Small intestine (tissue), 7 donors: ENCODE results near the gene BRD8. TPM values are rescaled to one million over a fixed set of nuclear protein-coding genes. Genes with fewer than 3 reads are reported as not detected.
"Not testable (repeated sequence)": the region's sequence is repeated elsewhere in the genome, so short reads cannot be mapped to it uniquely, and the experiment has no call there.

Experiments used
- DNase-seq, 2 donors: peaks; one replicate each; pipeline versions ENCODE4 v3.0.0 to v3.0.0-alpha.2; 2013
- FAIRE-seq: peaks from 2 replicates; lab custom pipeline; 2012; peaks lifted over from hg19 to GRCh38; lab: Jason Lieb, UNC
- H3K27ac ChIP-seq, 3 donors: one replicate each; pipeline ENCODE4 v1.5.1; 2013; ENCODE audit warnings: low read length in 2 of 3, mild to moderate bottlenecking in 2 of 3, control low read depth in 1 of 3, inconsistent platforms in 1 of 3, low read depth in 1 of 3, moderate library complexity in 1 of 3
- H3K27me3 ChIP-seq, 3 donors: one replicate each; pipeline ENCODE4 v1.6.1; 2013; ENCODE audit warnings: low read length in 3 of 3, inconsistent platforms in 1 of 3; ENCODE audit not compliant: control insufficient read depth in 3 of 3, insufficient read depth in 3 of 3
- H3K36me3 ChIP-seq, 3 donors: one replicate each; pipeline ENCODE4 v1.6.1; 2013; ENCODE audit warnings: low read length in 3 of 3, inconsistent platforms in 1 of 3, low read depth in 1 of 3, mild to moderate bottlenecking in 1 of 3, moderate library complexity in 1 of 3; ENCODE audit not compliant: control insufficient read depth in 3 of 3, insufficient read depth in 2 of 3
- H3K4me1 ChIP-seq, 3 donors: one replicate each; pipeline ENCODE4 v1.6.1; 2013; ENCODE audit warnings: low read length in 2 of 3, inconsistent platforms in 1 of 3, low read depth in 1 of 3, mild to moderate bottlenecking in 1 of 3, moderate library complexity in 1 of 3; ENCODE audit not compliant: control insufficient read depth in 3 of 3, insufficient read depth in 2 of 3
- H3K4me3 ChIP-seq, 3 donors: one replicate each; pipeline ENCODE4 v1.5.1; 2013; ENCODE audit warnings: low read length in 3 of 3, control low read depth in 1 of 3, inconsistent platforms in 1 of 3, low read depth in 1 of 3, mild to moderate bottlenecking in 1 of 3, moderate library complexity in 1 of 3
- H3K9me3 ChIP-seq, 2 donors: one replicate each; pipeline ENCODE4 v1.6.1; 2013; ENCODE audit warnings: low read depth in 1 of 2, low read length in 1 of 2; ENCODE audit not compliant: control insufficient read depth in 2 of 2, insufficient read depth in 1 of 2
- WGBS, 3 donors: extraction: QIAGEN DNeasy Blood & Tissue Kit; methylation state at CpG; one replicate each; pipeline ENCODE4 v1.1.7; 2013; 5-methylcytosine and 5-hydroxymethylcytosine counted together
- polyA plus RNA-seq, 4 donors: library from polyadenylated mRNA; stranded (reverse) in 3 of 4; unstranded in 1 of 4; fragments of 200-250 nt in 3 of 4; fragments of 120-200 nt in 1 of 4; gene quantifications; one replicate each; pipeline versions ENCODE4 v1.2.1 to v1.2.3, GENCODE V29; 2013
- donor health status: healthy with polysubstance abuse.
- donor health status: control.
- donor health status: control.
- donor health status: Bipolar disorder and iron deficiency.
- donor health status: healthy.

BRD8 gene
- polyA plus RNA-seq, 4 donors, result 17.0 to 82.6 (median 28.3) TPM

- Histone ChIP-seq H3K9me3 (no peaks in the 10 kb centered on the region), H3K4me1 (peaks cover 0 to 9% (median 2%) of the 10 kb centered on the region in 3 donors), H3K27me3 (no peaks in the 10 kb centered on the region), H3K27ac (no peak overlapping the region), H3K36me3 (peaks cover 0 to 21% (median 0%) of the 10 kb centered on the region in 3 donors), H3K4me3 (no peak overlapping the region)
- WGBS, 3 donors, result 92 to 96% (median 92%) methylated on average over 3 of the region's 3 CpGs
- FAIRE-seq (no peak), DNase-seq (no peak)
These were observed 32.6 kb upstream of the BRD8 start for GRCh38 chr5:138210985-138211384.

GRCh38 chr5:138193859-138194258, 15.4 kb upstream of the BRD8 start:
- peaks cover 11 to 51% (median 13%) of the 10 kb centered on the region in 3 donors for H3K36me3 ChIP-seq
- FAIRE-seq, H3K4me3 ChIP-seq, H3K4me1 ChIP-seq, H3K27ac ChIP-seq, DNase-seq, H3K27me3 ChIP-seq, H3K9me3 ChIP-seq: not testable (repeated sequence)
- 82 to 92% (median 91%) methylated on average over 8 of the region's 8 CpGs for WGBS, 3 donors

GRCh38 chr5:138192826-138193225, 14.4 kb upstream of the BRD8 start:
- Histone ChIP-seq H3K36me3 (peaks cover 11 to 52% (median 22%) of the 10 kb centered on the region in 3 donors), H3K4me3 (no peak overlapping the region), H3K9me3 (no peaks in the 10 kb centered on the region), H3K27ac (no peak overlapping the region), H3K4me1 (no peaks in the 10 kb centered on the region), H3K27me3 (no peaks in the 10 kb centered on the region)
- FAIRE-seq (no peak), DNase-seq (no peak)
- WGBS, 3 donors, result 92 to 98% (median 96%) methylated on average over 3 of the region's 3 CpGs

GRCh38 chr5:138188626-138189025, 10.2 kb upstream of the BRD8 start:
- H3K4me1 ChIP-seq, result no peaks in the 10 kb centered on the region
- H3K9me3 ChIP-seq, result no peaks in the 10 kb centered on the region
- no peaks in the 10 kb centered on the region for H3K27me3 ChIP-seq
- H3K4me3 ChIP-seq, result no peak overlapping the region
- FAIRE-seq (no peak), DNase-seq (no peak)
- H3K36me3 ChIP-seq, result peaks cover 11 to 50% (median 25%) of the 10 kb centered on the region in 3 donors
- no peak overlapping the region for H3K27ac ChIP-seq
- WGBS, 3 donors, result 82 to 91% (median 87%) methylated on average over 3 of the region's 3 CpGs

- FAIRE-seq (no peak), DNase-seq (no peak)
- H3K4me1 ChIP-seq, result no peaks in the 10 kb centered on the region
- no peaks in the 10 kb centered on the region for H3K27me3 ChIP-seq
- H3K9me3 ChIP-seq, result no peaks in the 10 kb centered on the region
- 80 to 94% (median 94%) methylated on average over 2 of the region's 2 CpGs for WGBS, 3 donors
- H3K4me3 ChIP-seq, result no peak overlapping the region
- H3K36me3 ChIP-seq, result peaks cover 8 to 49% (median 20%) of the 10 kb centered on the region in 3 donors
- H3K27ac ChIP-seq, result no peak overlapping the region
These were observed 7.6 kb upstream of the BRD8 start for GRCh38 chr5:138186002-138186447.

GRCh38 chr5:138182808-138183207, 4.4 kb upstream of the BRD8 start:
- WGBS, 3 donors, result 93 to 95% (median 95%) methylated on average over 6 of the region's 6 CpGs
- no peak for FAIRE-seq
- H3K36me3 ChIP-seq, result peaks cover 3 to 34% (median 7%) of the 10 kb centered on the region in 3 donors
- H3K9me3 ChIP-seq, result no peaks in the 10 kb centered on the region
- no peaks in the 10 kb centered on the region for H3K27me3 ChIP-seq
- H3K27ac ChIP-seq, result no peak overlapping the region
- H3K4me1 ChIP-seq, result peaks cover 0 to 6% (median 2%) of the 10 kb centered on the region in 3 donors
- no peak for DNase-seq
- no peak overlapping the region for H3K4me3 ChIP-seq

- no peak overlapping the region for H3K27ac ChIP-seq
- no peaks in the 10 kb centered on the region for H3K27me3 ChIP-seq
- 88 to 96% (median 93%) methylated on average over 5 of the region's 5 CpGs for WGBS, 3 donors
- FAIRE-seq (no peak), DNase-seq (no peak)
- no peaks in the 10 kb centered on the region for H3K9me3 ChIP-seq
- H3K36me3 ChIP-seq, result peaks cover 0 to 36% (median 7%) of the 10 kb centered on the region in 3 donors
- no peak overlapping the region for H3K4me3 ChIP-seq
- peaks cover 2 to 11% (median 3%) of the 10 kb centered on the region in 3 donors for H3K4me1 ChIP-seq
These were observed 2.4 kb upstream of the BRD8 start for GRCh38 chr5:138180841-138181240.

- Histone ChIP-seq H3K4me3 (no peak overlapping the region), H3K36me3 (peaks cover 0 to 39% (median 7%) of the 10 kb centered on the region in 3 donors), H3K4me1 (peaks cover 2 to 11% (median 3%) of the 10 kb centered on the region in 3 donors), H3K27me3 (no peaks in the 10 kb centered on the region), H3K27ac (no peak overlapping the region), H3K9me3 (no peaks in the 10 kb centered on the region)
- DNase-seq (peak; percentile 72 to 80), FAIRE-seq (no peak)
- WGBS, 3 donors, result 73 to 79% (median 74%) methylated on average over 5 of the region's 5 CpGs
These were observed 1.9 kb upstream of the BRD8 start for GRCh38 chr5:138180183-138180782.
